Heart right ventricle (tissue), 16 donors: ENCODE results near the gene ALPK3. TPM values are rescaled to one million over a fixed set of nuclear protein-coding genes. Genes with fewer than 3 reads are reported as not detected.

ENCODE experiments used
- ATAC-seq, 8 donors: fragments of 200-7000 bp; cut with Tn5 transposase; one replicate each; pipeline ENCODE4 v1.9.1; 2020; ENCODE audit warnings: mild to moderate bottlenecking in 8 of 8, moderate library complexity in 8 of 8, moderate number of reproducible peaks in 1 of 8
- DNase-seq, 2 donors: peaks; one replicate each; pipeline ENCODE4 v3.0.0-alpha.2; 2020
- H3K27ac ChIP-seq, 10 donors: fragments of 200-600 bp; sonication (generic) in 2 of 10; one replicate each; pipeline versions ENCODE4 v1.5.0 to v1.8.0; 2020 to 2022; ENCODE audit warnings: mild to moderate bottlenecking in 3 of 10
- H3K27me3 ChIP-seq, 7 donors: fragments of 200-600 bp; one replicate each; pipeline ENCODE4 v1.8.0; 2021 to 2022; ENCODE audit warnings: mild to moderate bottlenecking in 2 of 7
- H3K36me3 ChIP-seq, 9 donors: fragments of 200-600 bp; sonication (generic) in 1 of 9; one replicate each; pipeline versions ENCODE4 v1.5.0 to v1.8.0; 2020 to 2022; ENCODE audit warnings: mild to moderate bottlenecking in 2 of 9
- H3K4me1 ChIP-seq, 9 donors: fragments of 200-600 bp; sonication (generic) in 1 of 9; one replicate each; pipeline versions ENCODE4 v1.5.0 to v1.8.0; 2020 to 2022; ENCODE audit warnings: mild to moderate bottlenecking in 4 of 9
- H3K4me3 ChIP-seq, 10 donors: fragments of 200-600 bp; sonication (generic) in 2 of 10; one replicate each; pipeline versions ENCODE4 v1.5.0 to v1.8.0; 2020 to 2022; ENCODE audit warnings: mild to moderate bottlenecking in 7 of 10, moderate library complexity in 2 of 10
- H3K9me3 ChIP-seq, 11 donors: fragments of 200-600 bp in 10 of 11; sonication (generic) in 2 of 11; one replicate each; pipeline versions ENCODE4 v1.5.0 to v1.8.0; 2013 to 2022; ENCODE audit warnings: mild to moderate bottlenecking in 2 of 11, control low read depth in 1 of 11, moderate library complexity in 1 of 11
- WGBS, 2 donors: extraction: QIAGEN DNeasy Blood & Tissue Kit; methylation state at CpG; one replicate each; pipeline ENCODE4 v1.1.7; 2013; ENCODE audit warnings: inconsistent platforms in 1 of 2; 5-methylcytosine and 5-hydroxymethylcytosine counted together
- intact Hi-C, 10 donors: fragments of 100-400 bp; cut with DNase I; formaldehyde crosslinking; loops; one replicate each; pipeline versions ENCODE4 v1.11.1 to v1.14.2; 2022
- polyA plus RNA-seq, 2 donors: library from polyadenylated mRNA; stranded (reverse); fragments of 200-250 nt; gene quantifications; one replicate each; pipeline ENCODE4 v1.2.3, GENCODE V29; 2013
- total RNA-seq, 10 donors: library from RNA; stranded (reverse); fragmentation: NEBNext Ultra II Directional in 3 of 10; extraction: Animal tissue kit (Norgen Biotek cat#: 25700) in 3 of 10; gene quantifications; one replicate each; pipeline versions ENCODE4 v1.2.1 to v1.2.4, GENCODE V29; 2021 to 2023
- TF ChIP-seq, protein P1 (sequence below), 9 donors: fragments of 200-600 bp; sonication (generic) in 2 of 9; IDR thresholded peaks; one replicate each; pipeline versions ENCODE4 v1.5.0 to v1.8.0; 2021 to 2022; ENCODE audit warnings: antibody characterized with exemption in 9 of 9, mild to moderate bottlenecking in 5 of 9, moderate library complexity in 1 of 9
- donor health status: Arrhythmogenic right ventricular cardiomyopathy.
- donor health status: ischemic (EF 13 %, LVEDD 7.1; RV severe dilation, severe dysfunction).
- donor health status: healthy with polysubstance abuse.
- donor health status: DM: no; HTN: yes; CAD: no.
- donor health status: DM: no; HTN: no; CAD: no.
- donor health status: ischemic (EF 25% LVEDD 6.9; RV normal size, moderate dysfunction).
- donor health status: ischemic (EF 25% LVEDD 5.7; RV mildly dilated, moderate dysfunction).
- donor health status: healthy.
- donor health status: DM: yes; HTN: yes; CAD: no.
- donor health status: Ischemic cardiomyopathy.
- donor health status: ischemic (EF 35%, LVEDD 5.7; RV mildly dilated, moderate dysfunction).
- donor health status: nonischemic (EF 11% LVEDD 7.7; RV severe dilation, severe dysfunction).
- donor health status: DM: yes; HTN: yes; CAD: no.
- donor health status: PGD.
- donor health status: ischemic (EF 29% LVEDD 5.4; RV normal size, mild dysfunction).
- donor health status: nonischemic (EF 23%, LVEDD 6.1; RV moderate dilation, normal function).

The ALPK3 gene
- total and polyA plus RNA-seq, 12 donors = 35.1 to 268 (median 162) TPM

DNA sequence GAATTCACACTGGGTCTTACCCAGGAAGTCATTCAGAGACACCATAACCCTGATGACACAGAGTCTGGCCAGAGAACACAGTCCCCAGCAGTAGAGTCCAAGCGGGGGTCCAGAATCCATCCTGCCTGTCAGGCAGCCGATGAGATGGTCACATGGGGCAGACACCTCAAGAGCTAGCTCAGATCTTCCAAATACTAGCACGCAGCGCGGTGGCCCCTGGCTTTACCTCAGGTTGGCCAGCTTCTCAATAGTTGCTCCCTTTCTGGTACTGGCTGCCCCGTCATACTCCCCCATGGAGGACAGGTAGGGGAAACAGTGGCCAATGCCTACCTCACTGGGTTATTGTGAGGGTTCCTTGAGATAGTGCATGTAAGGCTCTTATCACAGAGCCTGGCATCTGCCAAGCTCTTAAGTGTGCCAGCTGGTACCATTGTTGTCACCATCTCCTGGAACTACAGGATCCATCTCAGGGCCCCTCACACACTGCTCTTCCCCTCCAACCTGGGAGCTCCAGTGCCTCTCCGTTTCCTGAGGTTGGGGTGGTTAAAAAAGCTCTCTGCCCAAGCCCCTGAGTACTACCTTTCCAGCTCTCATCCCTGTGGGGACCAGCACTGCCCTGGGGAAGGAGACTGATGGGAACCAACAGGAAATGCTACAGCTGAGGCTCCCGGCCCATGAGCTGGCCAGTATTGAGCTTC is 63.8 kb downstream of the ALPK3 start:
- no peak for ATAC-seq
- no peak for DNase-seq
- 85 to 92% methylated on average over 8 of the region's 8 CpGs for WGBS, 2 donors
- intact Hi-C loops = no loop called here
- Histone ChIP-seq H3K9me3 (no peaks in the 10 kb centered on the region), H3K36me3 (no peaks in the 10 kb centered on the region), H3K4me1 (peaks cover 0 to 20% (median 13%) of the 10 kb centered on the region in 9 donors), H3K27me3 (no peaks in the 10 kb centered on the region), H3K27ac (no peak overlapping the region), H3K4me3 (no peak overlapping the region)
- TF ChIP-seq, protein P1, sequence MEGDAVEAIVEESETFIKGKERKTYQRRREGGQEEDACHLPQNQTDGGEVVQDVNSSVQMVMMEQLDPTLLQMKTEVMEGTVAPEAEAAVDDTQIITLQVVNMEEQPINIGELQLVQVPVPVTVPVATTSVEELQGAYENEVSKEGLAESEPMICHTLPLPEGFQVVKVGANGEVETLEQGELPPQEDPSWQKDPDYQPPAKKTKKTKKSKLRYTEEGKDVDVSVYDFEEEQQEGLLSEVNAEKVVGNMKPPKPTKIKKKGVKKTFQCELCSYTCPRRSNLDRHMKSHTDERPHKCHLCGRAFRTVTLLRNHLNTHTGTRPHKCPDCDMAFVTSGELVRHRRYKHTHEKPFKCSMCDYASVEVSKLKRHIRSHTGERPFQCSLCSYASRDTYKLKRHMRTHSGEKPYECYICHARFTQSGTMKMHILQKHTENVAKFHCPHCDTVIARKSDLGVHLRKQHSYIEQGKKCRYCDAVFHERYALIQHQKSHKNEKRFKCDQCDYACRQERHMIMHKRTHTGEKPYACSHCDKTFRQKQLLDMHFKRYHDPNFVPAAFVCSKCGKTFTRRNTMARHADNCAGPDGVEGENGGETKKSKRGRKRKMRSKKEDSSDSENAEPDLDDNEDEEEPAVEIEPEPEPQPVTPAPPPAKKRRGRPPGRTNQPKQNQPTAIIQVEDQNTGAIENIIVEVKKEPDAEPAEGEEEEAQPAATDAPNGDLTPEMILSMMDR (IDR thresholded peaks at IDR 0.05) = no peak

DNA sequence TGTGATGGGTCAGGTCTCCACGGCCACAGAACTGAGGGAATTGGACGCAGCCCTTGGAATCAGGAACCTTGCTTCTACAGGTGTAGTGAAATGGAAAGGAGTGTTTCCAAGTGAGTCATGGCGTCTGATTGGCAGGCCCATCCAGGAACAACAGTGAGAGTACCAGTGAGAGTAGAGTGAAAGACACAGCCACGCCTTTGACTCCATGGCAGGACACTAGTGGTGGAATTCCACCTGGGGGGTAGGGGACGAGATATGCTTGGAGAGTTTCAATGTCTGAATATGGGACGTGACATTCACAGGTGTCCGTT is 64.3 kb downstream of the ALPK3 start:
- intact Hi-C loops = no loop called here
- H3K27ac ChIP-seq = no peak overlapping the region
- H3K4me1 ChIP-seq = peaks cover 0 to 24% (median 13%) of the 10 kb centered on the region in 9 donors
- no peak overlapping the region for H3K4me3 ChIP-seq
- no peaks in the 10 kb centered on the region for H3K36me3 ChIP-seq
- no peak for DNase-seq
- TF ChIP-seq, protein P1 (IDR thresholded peaks at IDR 0.05) = no peak
- no peak for ATAC-seq
- no peaks in the 10 kb centered on the region for H3K27me3 ChIP-seq
- WGBS, 2 donors = 94% methylated on average over 7 of the region's 7 CpGs
- H3K9me3 ChIP-seq = no peaks in the 10 kb centered on the region

DNA sequence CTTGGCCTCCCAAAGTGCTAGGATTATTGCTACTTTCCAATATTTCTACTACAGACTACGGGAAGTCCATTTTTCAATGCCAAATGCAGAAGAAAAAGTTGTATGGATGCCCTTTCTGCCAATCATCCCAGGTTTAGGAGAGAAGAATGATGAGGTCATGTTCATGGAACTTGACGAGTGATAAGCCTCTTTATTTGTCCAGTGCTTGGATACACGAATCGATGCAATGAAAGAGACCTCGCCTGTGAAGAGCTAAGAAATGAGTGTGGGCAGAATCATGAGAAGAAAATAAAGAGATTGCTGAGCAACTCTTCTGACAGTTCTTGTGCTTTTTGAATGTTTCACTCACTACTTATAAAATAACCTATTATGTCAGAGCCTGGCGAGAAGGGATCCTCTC is 66.3 kb downstream of the ALPK3 start:
- Histone ChIP-seq H3K27me3 (no peaks in the 10 kb centered on the region), H3K27ac (peak overlapping the region in 7 of 10 donors; percentile 47 to 87 (median 81)), H3K4me3 (no peak overlapping the region), H3K36me3 (no peaks in the 10 kb centered on the region), H3K4me1 (peaks cover 0 to 32% (median 13%) of the 10 kb centered on the region in 9 donors), H3K9me3 (no peaks in the 10 kb centered on the region)
- DNase-seq (no peak), ATAC-seq (peak in 5 of 8 donors; percentile 26 to 67 (median 46))
- intact Hi-C loops = no loop called here
- TF ChIP-seq, protein P1 (IDR thresholded peaks at IDR 0.05) = no peak
- WGBS, 2 donors = 46 to 54% methylated on average over 6 of the region's 6 CpGs

DNA sequence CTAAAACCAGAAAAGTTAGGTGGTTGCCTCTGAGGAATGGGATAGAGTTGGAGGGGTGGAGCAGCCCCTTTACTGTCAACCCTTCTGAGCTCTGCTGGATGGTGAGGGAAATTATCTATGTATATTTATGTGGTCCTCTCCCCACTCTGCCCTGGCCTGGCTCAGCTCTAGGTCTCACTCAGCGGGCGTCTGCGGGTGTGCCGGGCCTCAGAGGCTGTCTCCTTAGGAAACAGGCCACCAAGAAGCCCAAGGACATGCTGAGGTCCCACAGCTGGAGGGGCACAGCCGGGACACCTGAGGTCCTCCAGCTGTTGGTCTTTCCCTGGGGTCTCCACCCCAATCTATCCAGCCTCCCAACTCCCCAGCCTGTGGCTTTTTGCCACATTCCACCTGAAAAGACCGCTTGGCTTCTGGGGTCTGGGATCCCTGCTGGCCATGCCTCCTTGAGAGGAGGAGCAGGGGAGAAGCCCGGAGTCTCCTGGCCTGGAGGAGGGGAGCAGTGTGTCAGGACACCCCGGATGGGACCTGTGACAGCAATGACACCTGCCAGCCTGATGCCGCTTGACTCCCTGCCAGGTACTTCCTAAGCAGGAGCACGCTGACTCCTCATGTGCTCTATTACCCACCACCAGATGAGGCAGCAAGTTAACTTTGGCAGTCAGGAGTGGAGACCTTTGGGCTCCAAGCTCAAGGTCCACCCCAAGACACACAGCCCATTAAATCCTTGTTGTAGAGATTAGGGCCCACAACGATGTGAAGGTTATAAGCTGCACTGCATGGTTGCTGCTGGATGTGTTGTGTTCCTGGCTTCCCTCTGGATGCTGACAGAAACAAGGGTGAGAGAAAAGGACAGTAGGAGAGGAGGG is 67.0 kb downstream of the ALPK3 start, which contains the start of gene SLC28A1:
TSS of gene SLC28A1 (plus strand) at position 747 of the 866 bp plus-strand sequence. CDS start 3,099 bp downstream, outside the sequence.
- H3K9me3 ChIP-seq = no peaks in the 10 kb centered on the region
- DNase-seq = no peak
- TF ChIP-seq, protein P1 (IDR thresholded peaks at IDR 0.05) = no peak
- H3K27ac ChIP-seq = peak within 1 kb of the TSS in 7 of 10 donors; percentile 47 to 87 (median 81)
- H3K4me1 ChIP-seq = peaks cover 0 to 35% (median 12%) of the 10 kb centered on the region in 9 donors
- peak; percentile 8 to 64 (median 38) for ATAC-seq
- WGBS, 2 donors = 57 to 72% methylated on average over 11 of the region's 11 CpGs
- intact Hi-C loops = no loop called here
- no peak within 1 kb of the TSS for H3K4me3 ChIP-seq
- no peaks in the 10 kb centered on the region for H3K27me3 ChIP-seq
- H3K36me3 ChIP-seq = no peaks in the 10 kb centered on the region
